Activated CD4-positive, alpha-beta T cell treated with anti-CD3 and anti-CD28 coated beads for 24 hours (primary cell): ENCODE data around the gene EVI5L.
A peak's percentile ranks its signal among the peaks of the same experiment; 100 is the strongest.
"Not testable (repeated sequence)": the region's sequence is repeated elsewhere in the genome, so short reads cannot be mapped to it uniquely, and the experiment has no call there.

Experiments
- DNase-seq, 2 donors: peaks; one replicate each; pipeline ENCODE4 v3.0.0-alpha.2; 2020; ENCODE audit warnings: low read depth in 2 of 2

Gene EVI5L

DNA sequence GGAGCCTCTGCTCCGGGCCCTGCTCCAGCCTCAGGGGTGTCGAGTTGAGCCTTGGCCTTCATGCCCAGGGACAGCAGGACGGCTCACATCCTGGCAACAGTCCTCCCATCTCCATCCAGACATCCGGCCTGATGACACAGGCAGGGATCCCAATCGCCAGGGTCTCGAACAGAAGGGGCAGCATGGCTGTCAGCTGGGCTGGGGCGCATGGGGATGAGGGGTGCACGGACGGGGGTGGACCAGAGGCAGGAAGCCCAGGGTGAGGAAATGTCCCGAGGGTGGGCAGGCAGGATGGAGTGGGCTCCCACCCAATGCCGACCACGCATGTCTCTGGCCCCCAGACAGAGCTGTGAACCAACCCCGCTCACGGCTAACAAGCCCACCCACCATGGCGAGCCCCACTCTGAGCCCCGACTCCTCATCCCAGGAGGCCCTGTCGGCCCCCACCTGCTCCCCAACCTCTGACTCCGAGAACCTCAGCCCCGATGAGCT, 16.2 kb downstream of the EVI5L start:
- no peak for DNase-seq

DNA sequence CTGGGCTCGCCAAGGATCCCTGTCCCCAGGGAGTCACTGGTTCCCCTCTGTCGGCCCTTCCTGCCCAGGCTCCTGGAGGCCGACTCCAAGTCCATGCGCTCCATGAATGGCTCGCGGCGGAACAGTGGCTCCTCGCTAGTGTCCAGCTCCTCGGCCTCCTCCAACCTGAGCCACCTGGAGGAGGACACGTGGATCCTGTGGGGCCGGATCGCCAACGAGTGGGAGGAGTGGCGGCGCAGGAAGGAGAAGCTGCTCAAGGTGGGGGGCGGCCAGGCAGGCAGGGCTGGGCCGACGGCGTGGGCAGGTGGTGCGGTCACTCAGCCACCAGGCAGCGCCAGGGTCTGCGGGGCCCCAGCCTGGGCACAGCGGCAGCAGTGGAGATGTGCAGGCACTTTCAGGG, 17.6 kb downstream of the EVI5L start:
- no peak for DNase-seq

DNA sequence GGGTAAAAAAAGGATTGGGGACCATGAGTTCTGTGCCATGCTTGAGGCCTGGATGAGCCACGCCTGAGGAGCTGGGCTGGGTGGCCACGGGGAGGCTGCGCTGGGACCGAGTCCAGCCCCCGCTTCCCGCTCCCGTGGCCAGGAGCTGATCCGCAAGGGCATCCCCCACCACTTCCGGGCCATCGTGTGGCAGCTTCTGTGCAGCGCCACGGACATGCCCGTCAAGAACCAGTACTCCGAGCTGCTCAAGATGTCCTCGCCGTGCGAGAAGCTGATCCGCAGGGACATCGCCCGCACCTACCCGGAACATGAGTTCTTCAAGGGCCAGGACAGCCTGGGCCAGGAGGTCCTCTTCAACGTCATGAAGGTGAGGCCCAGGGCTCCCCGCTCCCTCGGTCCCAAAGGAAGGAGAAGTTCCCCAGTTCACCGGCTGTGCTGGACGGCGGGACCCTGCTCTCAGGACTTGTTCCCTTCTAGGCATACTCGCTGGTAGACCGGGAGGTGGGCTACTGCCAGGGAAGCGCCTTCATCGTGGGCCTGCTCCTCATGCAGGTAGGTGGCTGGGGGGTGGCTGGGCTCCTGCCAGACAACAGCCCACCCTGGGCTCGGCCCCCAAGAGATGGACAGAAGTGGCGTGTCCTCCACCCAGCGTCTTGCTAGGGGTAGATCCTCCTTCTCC, 18.9 kb downstream of the EVI5L start:
- no peak for DNase-seq

DNA sequence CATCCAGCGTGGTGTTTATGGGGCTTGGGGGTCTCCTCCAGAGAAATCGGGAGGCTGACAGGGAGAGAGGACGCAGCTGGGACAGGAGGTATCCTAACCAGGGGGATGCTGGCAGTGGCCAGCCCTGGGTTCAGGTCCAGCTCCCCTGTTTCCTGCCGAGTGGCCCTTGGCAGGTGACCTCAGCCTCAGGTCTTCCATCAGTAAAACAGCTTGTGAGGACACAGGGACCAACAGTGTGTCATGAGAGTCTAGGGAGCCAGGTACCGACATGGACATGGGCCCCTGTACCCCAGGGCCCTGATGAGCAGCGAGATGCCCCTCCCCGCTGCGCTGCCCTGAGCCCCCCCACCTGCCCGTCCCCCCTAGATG, 19.6 kb downstream of the EVI5L start:
- no peak for DNase-seq

DNA sequence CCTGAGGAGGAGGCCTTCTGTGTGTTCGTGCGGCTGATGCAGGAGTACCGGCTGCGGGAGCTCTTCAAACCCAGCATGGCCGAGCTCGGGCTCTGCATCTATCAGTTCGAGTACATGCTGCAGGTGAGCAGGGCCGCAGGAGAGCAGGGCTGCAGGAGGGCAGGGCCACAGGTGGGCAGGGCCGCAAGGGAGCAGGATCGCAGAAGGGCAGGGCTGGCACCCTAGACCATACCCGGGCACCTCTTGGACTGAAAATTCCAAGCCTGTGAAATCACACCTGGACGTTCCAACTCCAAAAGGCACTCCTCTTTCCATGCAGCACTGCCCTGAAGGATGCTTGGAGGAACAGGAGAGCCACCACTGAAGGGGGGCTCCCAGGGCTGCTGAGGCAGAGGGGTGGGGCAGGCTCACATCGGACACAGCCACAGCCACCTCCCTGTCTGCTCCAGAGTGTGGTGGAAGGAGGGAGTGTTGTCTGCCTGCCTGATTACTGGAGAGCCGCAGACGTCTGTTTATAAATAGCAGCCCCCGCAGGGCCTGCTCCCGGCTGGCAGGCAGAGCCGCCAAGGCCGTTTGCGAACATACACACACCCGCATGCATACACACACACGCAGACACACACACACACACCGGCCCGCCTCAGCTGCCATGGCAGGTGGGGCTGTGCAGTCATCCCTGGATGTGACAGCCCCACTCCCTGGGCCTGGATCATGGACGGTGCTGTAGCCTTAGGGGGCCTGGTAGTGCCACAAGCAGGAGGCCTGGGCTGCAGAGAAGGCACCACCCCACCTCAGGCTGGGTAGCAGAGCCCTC, 20.2 kb downstream of the EVI5L start:
- no peak for DNase-seq

DNA sequence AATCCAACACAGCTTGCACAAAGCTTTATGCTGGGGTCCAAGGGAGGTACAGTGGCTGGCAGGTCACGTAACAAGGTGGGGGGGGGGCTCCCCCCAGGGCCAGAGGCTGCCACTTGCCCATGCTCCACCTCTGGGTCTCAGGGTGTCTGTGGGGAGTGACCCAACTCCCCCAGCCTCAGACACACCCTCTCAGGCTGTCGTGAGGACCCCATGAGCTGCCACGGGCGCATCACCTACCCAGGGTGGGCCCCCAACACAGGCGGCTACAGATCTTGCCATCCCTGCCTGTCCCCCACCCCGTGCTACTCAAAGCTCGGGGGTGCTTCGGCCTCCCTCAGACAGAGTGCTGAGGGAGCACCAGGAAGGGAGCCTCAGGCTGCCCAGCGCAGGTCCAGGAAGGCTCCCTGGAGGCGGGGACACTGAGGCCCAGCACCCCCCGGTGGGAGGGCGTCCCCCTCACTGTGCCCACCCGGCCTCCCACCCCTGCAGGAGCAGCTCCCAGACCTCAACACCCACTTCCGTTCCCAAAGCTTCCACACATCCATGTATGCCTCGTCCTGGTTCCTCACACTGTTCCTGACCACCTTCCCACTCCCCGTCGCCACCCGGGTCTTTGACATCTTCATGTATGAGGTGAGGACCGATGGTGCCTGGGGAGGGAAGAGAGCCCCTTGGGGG, 21.1 kb downstream of the EVI5L start:
- DNase-seq, result no peak

DNA sequence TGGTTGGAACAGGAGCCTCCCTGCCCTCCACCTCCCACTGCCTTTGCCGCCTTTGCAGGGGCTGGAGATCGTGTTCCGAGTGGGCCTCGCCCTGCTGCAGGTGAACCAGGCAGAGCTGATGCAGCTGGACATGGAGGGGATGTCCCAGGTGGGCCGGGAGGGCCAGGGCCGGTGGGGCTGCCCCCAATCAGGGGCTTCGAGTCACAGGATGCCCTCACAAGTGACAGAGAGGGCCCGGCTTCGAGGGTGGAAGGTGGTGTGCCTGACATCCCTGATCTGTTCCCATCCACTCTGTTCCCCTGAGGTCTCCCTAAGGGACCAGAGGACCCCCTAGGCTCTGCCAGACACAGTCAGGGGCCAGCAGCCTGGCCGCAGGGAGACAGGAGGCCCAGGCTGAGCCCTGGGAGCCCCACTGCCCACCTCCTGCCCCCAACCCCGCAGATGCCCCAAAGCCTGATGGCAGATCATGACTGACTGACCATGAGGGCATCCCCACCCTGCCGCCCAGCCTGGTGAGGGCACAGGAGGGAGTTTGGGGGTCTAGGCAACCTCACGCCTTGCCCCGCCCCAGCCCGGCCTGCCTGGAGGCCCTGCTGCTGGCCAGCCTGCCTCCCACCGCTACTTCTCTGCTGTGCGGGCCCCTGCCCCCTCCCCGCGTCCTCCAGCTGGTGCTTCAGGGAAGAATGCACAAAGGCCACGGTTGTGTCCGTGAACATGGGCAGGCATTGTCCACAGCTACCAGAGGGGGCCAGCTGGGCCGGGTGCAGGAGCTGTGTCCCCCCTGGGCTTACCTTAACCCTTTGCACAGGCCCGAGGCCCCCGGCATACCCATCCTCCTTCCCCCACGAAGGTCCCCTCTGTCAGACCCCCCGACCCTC, 21.8 kb downstream of the EVI5L start:
- DNase-seq, result no peak

DNA sequence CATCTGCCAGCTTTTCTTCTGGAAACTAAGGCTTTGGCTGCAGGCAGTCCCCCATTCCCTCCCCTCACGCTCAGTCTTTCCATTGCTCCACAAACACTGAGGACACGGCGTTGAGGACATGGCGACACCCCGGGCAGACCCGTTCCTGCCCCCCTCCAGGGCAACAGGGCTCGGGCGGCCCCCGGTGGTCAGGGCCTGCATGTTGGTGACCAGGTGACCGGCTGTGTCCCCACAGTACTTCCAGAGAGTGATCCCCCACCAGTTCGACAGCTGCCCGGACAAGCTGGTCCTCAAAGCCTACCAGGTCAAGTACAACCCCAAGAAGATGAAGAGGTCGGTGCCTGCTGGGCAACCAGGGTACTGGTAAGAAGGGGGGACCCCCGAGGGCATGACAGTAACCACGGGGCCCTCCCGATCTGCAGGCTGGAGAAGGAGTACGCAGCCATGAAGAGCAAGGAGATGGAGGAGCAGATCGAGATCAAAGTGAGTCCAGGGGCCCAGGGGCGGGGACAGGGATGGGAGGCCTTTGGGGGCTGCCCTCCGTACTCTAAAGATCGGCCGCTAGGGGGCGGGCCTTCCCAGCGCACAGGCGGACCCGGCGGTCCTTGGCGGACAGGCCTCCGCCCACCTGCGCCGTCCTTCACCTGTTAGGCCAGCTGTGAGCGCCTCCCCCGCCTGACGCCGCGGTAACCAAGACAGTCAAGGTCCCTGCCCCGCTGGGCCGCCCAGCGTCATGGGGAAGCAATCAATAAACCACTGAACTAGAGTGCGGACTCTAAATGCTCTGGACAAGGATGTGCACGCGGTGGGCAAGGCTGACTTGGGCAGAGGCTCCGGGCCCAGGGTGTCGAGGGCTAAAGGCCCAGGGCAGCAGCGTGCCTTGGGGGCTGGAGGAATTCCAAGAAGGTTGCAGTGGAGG, 23.1 kb downstream of the EVI5L start:
- peak; percentile 51 to 65 for DNase-seq

DNA sequence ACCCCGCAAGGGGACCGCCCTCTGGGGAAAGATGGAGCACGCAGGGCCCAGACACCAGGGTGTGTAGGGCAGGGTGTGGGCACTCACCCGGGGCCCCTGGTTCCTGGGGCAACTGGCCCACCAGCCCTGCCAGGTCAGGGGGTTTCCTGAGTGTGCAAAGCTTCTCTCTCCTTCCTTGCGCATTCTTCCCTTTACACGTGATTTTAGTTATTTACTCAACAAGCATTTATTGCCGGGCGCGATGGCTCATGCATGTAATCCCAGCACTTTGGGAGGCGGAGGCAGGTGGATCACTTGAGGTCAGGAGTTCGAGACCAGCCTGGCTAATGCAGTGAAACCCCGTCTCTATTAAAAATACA, 23.7 kb downstream of the EVI5L start:
- DNase-seq, result no peak

DNA sequence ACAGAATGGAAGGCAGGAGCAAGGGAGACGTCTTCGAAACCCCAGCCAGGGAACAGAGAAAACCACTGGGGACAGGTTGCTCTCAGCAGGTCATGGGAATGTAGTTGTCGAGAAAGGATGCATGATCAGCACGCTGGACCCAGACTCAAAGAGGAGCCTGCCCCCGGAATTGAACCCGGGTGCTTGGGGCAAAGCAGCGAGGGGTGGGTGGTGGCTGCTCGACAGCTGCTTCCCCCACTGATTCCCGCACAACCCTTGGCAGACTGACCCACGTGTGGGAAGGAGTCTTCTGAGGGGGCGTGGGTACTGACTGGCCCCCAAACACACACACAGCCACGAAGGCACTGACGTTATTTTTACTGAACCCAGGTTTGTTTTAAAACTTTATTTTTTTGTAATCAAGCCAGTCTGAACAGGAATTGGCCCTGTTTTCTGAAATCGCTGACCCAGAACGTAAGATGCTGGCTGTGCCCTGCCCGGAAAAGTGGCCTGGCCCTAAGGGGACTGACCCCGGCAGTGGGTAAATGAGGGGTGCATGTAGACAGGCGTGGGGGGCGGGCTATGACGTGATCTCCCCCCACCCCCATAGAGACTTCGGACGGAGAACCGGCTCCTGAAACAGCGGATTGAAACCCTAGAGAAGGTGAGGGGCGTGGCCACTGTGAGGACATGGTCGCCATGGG, 25.5 kb downstream of the EVI5L start:
- DNase-seq, result no peak

DNA sequence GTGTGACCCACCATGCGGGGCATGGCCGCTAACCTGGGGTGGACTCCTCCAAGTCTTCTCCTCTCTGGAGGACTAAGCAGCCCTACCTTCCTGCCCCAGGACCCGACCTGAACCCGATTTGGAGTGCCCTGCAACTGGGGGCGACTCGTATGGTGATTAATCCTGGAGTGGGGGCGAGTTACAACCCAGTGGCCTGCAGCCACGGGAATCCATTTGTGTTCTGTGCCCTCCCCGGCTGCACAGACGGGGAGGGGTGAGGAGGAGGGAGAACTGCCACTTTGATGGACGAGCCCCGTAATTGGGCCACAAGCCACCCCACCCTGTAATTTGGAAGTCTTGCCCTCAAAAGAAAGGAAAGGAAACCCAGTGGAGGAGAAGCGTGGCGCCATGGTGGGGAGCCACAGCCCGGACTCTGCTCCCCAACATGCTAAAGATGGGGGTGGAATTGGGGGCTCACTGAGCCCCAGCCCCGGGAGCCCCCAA, 26.1 kb downstream of the EVI5L start:
- DNase-seq, result no peak

DNA sequence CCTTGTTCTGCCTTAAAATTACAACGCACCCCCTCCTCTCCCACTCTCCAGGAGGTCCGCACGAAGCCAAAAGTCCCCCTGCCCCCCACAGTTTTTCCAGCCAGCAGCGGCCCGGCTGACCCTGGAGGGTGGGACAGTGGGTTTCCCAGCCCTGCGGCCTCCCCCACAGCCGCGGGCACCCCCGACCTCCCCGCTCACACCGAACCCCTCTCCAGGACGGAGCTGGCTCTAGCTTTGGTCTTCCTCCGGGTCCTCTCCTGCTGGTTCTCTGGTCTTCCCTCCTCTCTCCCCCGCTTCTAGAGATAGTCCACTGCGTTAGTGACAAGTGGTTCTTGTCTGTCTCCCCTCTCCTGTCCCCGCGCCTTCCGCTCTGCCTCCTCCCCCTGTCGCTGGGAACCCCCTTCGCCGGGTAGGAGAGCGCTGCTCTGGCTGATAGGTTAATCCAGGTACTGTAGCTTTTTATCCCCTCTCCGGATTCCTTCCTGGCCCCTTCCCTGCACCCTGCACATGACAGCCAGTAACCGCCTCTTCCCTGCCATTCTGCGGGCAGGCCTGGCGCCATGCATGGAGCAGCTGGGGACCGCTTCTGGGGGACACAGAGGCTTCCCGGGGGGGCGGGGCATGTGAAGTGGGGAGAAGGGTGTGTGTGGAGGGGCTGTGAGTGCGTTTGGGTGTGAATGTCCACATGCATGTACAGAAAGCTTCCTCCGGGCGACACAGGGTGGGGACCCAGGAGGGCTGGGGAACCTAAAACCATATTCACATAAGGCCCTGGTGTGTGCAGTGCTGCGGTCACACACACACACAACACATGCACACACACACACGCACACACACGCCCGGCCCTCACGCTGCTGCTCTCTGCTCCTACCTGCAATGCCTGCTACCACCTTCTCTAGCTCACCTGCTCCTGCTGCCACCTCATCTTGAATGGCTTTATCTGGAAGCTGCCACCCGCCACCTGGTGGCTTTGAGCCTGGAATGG, 27.0 kb downstream of the EVI5L start:
- DNase-seq, result no peak

DNA sequence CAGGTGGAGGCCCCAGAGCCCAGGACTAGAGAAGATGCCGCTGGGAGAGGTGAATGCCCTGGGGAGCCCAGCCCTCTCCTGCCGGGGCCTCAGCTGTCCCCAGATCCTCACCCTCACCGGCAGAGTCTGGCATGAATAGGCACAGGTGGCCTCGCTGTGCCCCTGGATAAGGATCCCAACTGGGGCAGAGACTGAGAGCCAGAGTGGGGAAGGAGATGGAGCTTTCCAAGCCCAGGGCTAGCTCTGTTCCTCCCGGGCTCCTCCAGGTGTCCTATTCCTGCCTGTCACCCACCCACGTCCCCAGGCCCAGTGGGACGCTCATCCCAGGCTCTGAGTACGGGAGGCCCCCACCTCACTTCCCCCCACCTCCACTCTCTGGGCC, 27.7 kb downstream of the EVI5L start:
- DNase-seq, result no peak

DNA sequence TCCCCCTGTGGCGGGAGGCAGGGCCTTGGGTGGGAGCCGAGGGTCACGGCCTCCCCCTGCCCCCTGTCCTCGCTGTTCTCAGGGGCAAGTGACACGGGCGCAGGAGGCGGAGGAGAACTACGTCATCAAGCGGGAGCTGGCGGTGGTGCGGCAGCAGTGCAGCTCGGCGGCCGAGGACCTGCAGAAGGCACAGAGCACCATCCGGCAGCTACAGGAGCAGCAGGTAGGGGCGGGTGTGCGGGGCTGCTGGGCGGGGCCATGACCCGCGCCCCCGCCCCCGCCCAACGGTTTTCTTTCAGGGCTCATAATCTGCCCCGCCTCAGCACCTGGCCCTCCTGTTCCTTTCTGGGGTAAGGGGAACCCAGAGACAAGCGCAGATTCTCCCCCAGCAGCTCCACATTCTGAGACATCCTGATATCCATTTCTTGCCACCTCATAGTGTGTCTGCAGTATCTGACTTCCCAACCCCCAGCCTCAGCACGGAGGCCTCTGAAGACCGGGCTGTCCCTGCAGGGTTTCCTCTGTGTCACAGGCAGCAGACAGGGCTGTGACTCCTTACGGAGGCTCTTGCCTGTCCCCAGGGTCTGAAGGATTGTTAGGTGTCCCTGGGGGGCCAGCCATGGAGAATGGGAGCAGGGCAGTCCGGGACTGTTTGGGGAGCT, 28.2 kb downstream of the EVI5L start:
- DNase-seq, result no peak

DNA sequence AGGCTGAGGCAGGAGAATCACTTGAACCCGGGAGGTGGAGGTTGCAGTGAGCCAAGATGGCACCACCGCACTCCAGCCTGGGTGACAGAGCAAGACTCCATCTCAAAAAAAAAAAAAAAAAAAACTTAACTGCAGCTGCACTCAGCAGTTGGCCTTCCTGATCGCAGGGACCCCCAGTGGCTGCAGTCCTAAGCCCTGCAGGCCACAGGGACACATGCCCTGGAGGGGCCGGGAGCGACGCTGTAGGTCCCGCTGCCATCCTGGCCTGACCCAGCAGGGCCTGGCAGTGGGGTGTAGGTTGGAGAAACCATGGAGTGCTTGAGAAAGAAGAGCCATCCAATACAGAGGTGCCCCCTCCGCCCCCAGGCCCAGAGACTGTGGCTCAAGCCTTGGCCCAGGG, 29.1 kb downstream of the EVI5L start:
- not testable (repeated sequence) for DNase-seq

DNA sequence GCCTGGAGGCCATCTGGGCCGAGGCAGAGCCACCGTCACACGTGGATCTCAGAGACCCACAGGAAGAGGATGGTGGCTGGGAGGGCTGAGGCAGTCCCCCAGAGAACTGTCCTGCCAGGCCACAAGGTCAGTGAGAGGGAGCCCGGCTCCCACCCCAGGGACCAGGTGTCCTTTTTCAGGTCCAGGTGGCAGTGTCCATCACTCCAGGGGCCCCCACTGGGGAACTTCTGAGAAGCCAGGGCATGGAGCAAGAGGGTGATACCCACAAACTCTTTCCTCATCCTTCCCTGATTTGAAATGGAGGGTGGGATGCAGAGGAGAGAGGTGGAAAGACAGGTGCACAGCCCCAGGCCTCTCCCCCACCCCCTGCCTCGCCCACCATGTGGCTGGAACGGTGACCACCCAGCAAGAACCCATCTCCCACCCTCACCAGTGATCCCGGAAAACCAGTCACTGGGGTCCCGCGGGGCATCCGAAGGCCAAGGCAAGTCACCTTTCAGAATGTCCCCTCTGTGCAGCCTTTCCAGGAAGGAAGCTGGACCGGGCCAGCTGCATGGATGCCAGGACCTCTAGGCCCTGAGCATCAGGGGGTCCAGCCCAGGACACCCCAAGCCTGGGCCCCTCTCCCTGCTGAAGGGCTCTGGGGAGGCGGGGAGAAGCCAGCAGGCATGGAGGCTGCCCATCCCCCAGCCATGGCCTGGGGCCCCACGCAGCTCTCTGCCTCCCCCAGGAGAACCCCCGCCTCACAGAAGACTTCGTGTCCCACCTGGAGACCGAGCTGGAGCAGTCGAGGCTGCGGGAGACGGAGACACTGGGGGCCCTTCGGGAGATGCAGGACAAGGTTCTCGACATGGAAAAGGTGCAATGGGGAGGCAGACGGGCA, 30.1 kb downstream of the EVI5L start:
- DNase-seq, result no peak
